Stimulated activated CD4-positive, alpha-beta T cell treated with anti-CD3 and anti-CD28 coated beads, TNF-alpha, amount 100 ng/mL, for 24 hours (primary cell): ENCODE results near the gene SLC8A1.

Experiments
- DNase-seq, 3 experiments: peaks; one replicate each; pipeline ENCODE4 v3.0.0-alpha.2; 2020; ENCODE audit warnings: low read depth in 3 of 3

The SLC8A1 gene

DNA sequence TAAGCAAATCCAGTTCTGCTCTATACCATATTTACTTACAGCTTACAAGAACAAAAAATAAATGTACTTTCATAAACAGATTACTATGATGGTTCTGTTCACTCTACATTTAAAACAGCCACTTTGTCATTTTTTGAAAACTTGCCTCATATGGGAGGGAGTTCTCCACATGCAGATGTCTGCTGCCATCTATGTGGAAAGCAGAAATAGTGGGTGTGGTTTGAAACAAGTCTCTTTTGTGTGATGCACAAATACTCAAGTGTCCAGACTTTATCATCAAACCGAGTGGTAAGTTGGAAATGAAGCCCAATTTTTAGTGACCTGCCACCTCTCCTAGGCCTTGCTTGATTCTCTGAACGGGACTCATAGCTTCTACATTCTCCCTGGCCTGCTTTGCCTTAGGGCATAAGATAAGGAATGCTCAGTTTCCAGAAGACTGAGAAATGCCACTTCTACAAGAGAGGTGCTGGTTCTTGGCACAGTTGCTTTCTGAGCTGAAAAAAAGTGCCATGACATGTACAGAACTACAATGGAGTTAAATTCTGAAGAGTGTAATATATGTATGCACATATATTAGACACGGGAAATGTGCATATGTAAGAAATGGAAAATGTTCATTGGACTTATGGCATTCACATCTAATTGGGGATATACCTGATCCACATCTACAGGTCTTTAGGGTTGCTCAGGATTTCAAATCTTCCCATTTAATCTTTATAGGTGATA is 221.0 kb downstream of the SLC8A1 start:
- DNase-seq = no peak

DNA sequence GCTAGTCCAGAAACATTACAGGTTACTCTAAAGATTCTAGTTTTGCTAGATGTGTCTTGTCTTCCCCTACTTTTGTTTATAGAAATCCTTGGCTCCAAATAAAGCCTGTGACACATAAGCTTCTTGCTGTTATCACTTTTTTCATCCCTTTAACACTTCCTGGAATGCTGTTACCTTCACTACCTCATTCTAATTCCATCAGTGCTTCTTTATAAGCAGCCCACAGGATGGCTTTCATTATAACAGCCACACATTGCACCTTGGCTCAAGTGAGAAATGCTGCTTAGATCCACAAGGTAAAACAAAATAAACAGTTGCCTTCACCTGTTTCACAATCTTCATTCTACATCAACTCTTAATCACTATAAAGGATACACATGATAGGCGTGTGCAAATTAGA is 221.7 kb downstream of the SLC8A1 start:
- no peak for DNase-seq

DNA sequence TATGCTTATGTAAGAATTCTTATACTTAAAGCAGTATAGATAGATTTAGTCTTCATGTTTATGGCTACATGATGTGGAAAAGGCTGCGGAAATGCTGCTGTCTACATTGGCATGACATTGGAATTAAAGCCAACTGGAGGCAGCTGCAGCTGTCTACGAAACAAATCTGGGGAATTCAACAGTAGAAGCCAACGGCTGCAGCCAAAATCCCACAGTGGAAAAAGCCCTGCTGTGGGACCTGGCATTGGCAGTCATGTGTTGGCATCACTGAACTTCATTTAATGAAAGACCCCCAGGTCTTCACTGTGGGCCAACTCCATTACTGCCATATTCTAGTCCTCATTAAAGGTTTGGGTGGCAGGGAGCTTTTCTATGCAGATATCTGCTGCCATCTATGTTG is 223.6 kb downstream of the SLC8A1 start:
- DNase-seq = no peak

DNA sequence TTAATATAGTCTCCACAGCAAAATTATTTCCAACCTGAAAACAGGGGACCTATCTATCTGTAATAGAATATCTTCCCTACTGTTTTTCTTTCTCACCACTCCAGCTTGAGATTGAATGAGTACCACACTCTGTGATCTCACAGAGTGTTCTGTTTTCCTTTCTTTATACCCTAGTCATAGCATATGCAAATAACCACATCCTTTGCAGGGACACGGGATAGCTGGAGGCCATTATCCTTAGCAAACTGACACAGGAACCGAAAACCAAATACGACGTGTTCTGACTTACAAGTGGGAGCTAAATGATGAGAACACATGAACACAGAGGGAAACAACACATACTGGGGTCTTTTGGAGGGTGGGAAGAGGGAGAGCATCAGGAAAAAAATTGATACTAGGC is 224.7 kb downstream of the SLC8A1 start:
- DNase-seq = no peak

DNA sequence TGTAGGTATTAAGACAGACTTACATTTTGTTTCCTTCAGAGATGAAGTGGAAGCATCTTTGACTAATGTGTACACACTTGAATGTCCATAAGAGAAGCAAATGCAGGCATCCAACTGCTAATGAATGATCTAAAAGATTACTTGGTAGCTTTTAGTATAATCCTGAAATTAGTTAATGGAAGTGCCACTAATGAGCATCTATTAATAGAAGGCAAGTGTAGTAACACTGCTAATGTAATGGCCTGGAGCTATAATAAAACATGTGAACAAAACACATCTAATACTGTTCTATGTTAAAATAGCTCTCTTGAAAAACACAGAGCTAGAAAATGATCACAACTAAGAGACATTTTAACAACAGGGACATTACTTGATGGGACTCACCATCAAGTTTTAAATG is 225.3 kb downstream of the SLC8A1 start:
- DNase-seq = no peak

DNA sequence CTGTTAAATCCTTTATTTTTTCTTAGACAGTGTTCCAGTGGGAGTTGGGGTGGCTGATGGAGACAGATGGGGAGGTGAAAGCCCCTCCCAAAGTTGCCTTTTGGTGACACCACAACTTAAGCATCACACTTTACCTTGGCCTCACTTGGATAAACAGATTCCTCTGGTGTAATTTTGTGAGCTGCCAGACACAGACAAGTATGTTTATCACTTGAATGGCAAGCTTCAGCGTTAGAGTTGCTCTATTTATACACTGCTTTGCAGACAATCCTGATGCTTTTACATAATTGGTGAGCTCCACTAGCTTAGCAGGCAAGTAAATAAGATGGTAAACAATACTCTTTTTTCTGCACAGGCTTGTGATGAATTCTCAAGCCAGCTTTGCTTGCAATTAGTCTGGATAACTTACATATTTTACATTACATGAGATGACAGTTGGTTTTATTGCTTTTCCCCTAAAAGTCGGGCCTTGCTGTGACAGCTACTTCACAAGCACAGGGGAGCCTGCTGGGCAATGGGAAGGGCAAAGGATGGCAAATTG is 226.2 kb downstream of the SLC8A1 start:
- no peak for DNase-seq

DNA sequence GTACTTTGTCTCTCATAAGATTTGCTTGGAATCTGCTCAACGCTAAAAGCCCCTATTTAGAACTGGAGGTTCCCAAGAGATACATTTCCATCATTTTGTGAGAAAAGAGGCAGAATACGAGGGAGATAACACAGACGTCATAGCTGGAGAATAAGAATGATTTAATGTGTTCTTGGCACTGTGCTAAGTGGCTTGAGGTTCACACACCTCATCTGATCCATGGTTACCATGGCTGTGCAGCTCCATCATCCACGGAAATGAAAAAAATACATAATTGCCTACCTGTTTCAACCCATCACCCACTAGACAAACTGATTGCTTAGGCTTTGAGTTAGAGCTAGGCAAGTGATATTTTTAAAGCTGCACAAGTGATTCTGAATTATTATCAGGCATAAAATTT is 227.6 kb downstream of the SLC8A1 start:
- no peak for DNase-seq

DNA sequence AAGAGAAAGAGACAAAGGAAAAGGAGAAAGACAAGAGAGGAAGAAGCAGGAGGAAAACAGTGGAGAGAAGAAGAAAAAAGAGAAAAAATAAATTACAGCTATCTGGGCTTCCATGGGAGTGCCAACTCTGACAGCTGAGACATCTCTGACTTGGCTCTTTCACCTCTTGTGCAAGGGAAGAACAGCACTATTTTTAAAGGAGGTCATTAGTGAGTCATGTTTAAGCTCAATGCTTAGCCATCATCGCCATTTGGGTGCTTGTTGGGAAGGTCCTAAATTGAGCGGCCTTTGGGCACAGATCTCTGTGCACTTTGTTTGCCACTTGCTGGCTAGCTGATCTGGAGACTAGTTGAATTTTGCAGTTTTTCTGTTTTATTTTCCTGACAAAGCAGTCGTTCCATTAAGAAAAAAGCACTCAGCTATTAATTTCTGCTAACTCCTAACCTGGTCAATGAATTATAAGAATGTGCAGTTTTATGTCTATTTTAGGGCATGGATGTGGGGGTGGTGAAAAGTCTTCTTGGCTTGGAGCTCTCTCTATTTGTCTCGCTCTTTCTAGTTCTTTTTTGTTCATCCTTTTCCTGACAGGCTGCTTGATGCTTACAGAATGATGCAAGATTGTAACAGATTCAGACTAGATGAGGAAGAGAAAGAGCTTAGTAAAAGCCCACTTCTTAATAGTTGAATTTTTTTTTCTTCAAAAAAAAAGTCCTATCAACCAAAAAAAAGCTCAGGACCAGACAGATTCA is 231.5 kb downstream of the SLC8A1 start:
- no peak for DNase-seq

DNA sequence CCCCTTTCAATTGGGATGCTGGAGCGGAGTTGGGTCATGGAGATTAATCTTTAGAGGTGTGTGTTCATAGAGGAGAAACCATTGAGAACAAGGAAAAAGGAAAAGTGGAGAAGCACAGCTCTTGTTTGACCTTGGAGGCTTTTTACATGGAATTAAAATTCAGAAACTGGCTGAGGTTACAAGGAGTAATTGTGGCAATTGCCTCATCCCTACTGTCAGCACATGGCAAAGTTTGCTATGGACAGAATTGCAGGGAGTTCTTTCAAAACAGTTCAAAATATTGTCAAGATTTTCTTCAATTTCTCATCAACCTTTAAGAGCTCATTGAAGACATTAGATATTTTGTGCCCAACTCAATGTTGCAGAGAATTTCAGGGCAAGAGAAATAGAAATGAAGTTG is 232.7 kb downstream of the SLC8A1 start:
- no peak for DNase-seq

DNA sequence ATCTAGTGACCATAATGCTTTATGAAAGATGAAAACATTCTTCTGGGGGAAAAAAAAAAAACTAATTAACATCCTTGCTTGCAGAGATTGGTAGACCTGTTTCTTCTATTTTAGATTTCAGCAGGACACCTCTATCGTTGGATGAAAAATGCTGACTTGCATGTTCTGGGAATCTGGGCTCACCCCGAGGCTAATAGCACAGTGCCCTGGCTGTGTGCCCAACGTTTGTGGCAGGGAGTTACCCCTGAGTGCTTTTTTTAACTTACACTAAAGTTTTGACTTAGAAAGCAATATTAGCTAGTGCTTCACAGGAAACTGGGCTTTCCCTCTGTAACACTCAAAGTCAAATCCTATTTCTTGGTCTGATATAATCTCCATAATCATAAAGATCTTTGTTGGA is 233.2 kb downstream of the SLC8A1 start:
- DNase-seq = no peak

DNA sequence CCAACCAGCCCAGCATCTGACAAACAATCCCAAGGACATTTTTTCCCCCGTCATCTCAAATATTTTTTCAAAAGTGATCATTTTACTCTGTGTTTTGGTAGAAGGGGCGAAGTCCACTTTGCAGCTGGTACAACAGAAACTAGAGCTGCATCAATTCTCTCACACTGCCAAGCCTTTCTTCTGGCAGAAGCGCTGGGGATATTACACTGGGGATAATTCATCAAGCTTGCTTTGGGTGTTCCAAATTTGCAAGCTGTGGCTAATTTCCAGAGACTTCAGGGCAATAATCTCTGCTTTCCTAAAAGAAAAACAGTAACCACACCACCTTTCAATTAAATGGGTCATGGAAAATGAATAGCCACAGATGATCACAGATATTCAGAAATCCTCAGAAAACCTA is 238.3 kb downstream of the SLC8A1 start:
- DNase-seq = no peak

DNA sequence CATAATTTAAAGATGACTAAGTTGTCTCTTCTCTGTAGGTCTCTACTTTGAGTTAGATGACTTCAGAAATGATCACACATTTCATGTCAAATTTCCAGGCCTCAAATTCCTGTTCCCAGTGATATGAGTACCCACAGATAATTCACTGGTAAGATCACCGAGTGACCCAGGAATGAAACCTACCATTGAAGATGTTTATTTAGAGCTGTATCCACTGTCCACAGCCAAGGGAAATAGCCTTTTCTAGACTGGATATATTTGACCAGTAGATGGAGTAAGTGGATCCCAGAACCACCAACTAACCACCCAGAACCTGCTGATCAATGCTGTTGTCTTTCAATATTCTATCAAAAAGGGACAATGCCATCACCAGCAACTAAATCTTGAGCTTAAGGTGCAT is 238.8 kb downstream of the SLC8A1 start:
- no peak for DNase-seq

DNA sequence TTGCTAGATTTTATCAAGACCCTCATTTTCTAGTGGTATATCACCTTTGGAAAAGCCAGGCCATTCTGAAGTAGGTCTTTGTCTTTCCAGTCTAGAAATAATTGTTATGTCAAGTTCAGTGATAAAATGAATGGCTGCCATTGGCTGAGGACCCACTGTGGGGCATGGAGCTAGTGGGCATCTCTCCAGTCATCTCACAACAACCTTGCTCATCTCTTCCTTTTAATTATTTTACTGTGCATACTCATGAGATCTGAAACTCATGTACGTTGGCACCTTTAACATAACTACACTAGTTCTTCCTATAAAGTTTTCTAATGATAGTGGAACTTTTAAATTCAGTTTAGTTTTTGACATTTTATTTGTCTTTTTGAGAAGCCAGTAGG is 240.9 kb downstream of the SLC8A1 start:
- no peak for DNase-seq

DNA sequence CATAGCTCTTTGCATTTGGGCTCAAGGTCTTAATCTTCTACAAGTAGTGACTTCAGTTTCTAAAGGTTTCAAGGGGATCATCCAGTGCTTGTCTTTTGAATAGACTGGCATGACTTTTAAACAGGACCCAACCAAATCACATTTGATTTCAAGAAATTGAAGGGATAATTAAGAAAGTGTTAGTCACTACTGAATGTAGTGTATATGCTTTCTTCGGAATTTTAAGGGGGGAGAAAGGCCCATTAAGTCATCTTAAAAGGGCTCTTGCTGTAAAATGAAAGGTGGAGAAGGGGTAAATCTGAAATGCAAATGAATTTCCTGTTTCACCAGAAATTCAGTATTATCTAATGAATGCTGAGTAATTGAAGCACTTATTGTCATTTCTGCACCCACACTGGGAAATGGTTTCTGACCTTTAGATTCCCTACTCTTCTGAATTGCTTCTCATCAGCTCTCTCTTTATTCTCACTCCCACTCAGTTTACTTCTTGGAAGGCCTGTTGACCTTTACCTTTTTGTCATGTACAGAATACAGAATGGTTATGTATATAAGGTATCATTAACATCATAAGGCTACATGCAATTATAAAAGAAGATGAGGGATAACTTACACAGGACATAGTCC is 241.4 kb downstream of the SLC8A1 start:
- no peak for DNase-seq

DNA sequence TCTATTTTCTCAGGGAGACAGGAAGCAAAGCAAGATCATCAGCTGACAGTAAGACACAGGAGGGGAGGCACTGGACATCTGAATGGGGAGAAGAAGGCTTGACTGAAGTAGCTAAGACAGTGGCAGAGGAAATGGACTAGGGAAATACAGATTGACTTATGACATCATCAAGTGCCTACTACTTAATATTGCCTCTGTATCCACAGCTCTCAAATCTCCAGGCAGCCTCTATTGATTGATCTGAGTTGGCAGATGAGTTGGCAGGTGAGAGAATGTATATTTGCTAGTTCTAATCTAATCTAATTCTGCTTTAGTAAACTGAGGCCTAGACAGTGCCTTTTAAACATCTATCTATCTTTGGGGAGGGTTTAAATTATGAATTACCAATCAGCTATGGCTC is 242.1 kb downstream of the SLC8A1 start:
- no peak for DNase-seq

DNA sequence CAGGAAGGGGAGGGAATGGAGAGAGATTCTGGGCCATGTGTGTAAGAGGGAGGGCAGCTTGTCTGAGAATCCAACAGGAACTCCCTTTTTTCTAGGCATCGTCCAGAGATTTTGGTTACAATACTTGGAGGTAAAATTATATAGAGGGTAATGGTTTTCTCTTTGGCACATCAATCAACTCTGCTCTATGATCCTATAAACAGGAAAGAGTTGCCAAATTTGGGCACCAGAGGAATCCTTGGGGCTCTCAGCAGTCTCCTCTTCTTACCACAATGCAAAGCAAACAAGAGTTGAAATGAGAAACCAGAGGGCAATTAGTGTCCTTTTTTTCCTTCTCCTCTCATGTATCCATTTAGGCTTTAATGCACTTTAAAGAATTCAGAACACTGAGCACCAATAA is 243.4 kb downstream of the SLC8A1 start:
- DNase-seq = no peak

DNA sequence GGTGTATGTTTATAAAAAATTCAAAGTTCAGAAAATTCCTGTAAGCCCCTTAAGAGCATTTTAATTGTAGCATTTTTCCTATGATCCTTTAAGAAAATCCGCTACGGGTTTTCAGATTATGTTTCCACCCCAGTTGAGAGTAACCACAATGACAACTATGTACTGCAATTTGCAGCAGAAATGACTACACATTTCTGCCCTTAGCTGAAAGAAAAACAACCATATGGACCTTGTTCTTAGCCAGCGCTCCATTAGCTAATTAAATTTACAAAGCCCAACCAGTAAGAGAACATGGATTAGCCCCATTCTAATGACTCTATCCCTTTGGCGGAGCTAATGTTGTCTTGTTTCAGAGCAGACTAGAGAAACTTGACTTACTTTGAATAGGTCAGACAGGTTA is 247.6 kb downstream of the SLC8A1 start:
- no peak for DNase-seq

DNA sequence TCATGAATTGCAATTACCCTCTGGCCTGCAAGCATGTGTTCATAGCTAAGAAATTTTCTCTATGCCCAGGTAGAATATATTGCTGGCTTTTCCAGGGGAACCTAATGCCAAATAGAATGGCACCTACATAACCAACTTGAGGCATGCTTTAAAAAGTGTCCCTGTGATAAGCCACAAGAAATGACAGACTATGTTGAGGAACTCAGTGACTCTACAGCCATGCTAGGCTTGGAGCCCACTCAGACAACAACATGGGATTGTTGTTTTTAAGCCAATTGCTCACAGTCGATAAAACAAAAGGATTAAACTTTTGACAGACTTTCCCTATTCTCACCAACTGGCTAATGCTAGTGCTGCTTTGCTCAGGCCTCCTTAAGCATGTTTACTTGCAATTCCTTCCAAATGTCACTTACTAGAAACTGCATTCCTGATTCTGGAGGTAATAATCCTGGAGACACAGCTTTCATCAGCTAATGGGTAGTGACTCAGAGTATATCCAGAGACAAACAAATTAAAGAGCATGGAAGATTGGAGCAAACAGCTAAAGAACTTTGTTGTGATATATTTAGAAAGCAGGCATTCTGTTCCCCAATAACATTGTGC is 249.0 kb downstream of the SLC8A1 start:
- no peak for DNase-seq

DNA sequence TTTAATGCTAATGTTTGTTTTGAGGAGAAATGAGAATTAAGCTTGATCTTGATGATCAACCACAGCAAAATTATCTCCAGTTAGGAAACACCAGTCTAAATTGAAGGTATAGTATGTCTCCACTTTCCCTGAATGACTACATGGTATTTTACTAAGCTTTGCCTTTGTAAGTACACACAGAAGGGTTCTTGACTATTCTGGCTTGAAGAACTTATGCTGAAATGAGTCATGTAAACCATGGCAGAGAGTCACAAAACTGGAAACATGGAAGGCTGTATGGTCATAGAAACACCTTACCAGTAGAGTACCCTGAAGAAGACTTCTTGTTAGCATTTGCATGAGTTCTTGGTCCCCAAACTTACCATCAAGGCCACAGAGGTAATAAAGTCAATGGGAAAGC is 250.5 kb downstream of the SLC8A1 start:
- DNase-seq = no peak

DNA sequence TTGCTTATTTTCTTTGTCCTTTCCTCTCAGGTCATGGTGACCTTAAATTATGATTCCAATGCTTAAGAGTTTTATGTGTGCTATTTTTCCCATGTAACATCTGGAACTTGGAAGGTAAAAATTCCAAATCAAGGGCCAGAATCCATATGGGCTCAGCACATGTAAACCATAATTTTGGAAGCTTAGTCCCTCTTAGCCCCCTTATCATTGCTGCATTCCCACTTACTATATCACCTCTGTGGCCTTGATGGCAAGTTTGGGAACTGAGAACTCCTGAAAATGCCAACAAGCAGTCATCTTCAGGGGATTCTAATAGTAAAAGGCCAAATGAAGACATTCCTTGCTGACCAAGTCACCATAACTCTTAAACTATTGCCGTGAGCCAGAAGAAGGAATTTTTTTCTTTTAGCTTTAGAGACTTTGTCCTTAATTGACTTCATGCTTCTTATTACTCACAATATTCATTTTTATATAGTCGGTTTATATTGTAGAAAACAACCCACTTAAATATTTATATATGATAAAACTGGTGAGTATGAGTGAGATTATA is 251.4 kb downstream of the SLC8A1 start:
- no peak for DNase-seq

DNA sequence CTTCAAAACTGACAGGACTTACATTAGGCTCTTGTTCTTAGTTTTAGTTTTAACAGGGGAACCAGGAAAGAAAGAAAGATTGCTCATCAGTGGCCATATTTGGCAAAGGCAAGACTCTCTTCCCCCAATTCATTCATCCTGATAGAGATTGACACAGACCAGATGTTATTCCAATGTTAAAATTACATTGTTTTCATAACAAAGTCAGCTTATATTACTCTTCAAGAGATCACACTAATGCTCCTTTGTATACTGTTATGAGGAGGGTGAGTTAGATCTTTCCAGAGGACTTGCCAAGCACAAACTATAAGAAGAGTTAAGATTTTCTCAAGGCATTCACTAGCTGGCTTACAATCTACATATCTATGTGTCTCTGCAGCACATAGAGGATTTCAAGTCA is 252.1 kb downstream of the SLC8A1 start:
- DNase-seq = no peak

DNA sequence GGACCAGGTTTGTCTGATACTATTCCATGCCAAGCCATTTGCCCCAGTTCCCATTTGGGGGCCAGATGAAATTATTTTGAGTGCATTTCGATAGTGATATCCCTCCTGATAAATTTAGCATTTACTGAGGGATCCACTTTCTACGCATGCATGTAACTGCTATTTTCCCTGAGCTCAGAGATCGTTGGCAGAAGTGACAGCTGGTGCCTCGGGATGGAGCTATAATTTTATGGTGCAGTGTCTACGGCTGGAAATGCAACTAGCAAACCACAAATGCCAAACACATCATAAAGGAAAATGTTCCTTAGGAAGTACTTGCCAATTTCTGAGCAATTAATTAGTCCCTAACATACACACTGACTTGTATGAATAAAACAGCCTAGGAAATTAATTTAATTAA is 254.8 kb downstream of the SLC8A1 start:
- no peak for DNase-seq
